NOMO-1 treated with DMSO at 0.1 percent for 48 hours (cell line): Measurements from ENCODE around the gene ZNF841.
"Not testable (repeated sequence)": the region's sequence is repeated elsewhere in the genome, so short reads cannot be mapped to it uniquely, and the experiment has no call there.

Source experiments
- DNase-seq: peaks from one replicate; lab custom pipeline; 2025; ENCODE audit not compliant: unreplicated experiment; lab: John Stamatoyannopoulos, UW

ZNF841 gene

DNA sequence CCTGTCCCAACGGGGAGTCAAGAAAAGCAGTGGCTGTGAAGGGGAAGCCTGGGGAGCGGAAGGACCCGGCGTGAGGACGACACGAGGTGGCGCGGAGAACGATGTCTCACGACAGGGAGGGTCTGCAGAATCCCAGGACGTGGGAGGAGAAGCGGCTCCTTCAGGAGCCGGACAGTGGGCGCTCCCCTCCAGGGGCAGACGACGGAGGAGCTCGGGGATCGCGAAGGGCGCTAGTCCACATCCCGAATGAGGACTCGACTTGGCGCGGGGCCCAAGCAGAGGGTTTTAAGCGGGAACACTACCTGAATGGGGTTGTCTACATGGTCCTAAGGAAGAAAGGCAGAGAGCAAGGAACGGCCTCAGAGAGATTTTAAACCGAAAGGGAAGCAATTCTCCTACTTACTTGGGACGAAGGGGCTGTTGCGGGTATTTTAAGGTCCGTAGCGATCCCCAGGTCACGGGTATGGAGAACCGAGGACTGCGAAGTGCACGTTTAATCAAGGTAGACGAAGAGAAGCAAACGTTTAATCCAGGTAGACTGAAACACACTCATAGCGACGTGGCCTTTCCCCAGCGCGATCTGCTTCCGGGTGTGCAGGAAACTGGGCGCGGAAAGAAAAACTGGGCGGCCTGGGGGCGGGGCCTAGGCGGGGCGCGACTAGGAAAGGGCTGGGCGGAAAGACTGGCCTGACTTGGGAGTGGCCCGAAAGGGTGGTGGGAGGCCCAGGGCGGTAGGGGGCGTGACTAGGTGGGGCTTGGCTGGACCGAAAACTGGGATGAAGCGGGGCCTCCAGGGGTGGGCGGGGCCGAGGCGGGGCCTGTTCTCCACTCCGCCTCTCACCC, at the start of gene ZNF841:
TSS of gene ZNF841 (minus strand) at position 594 of the 843 bp plus-strand sequence. CDS start 10,964 bp downstream, outside the sequence.
- peak; percentile 59 for DNase-seq

GRCh38 chr19:52142001-52142595, 46.5 kb upstream of the ZNF841 start:
- DNase-seq: no peak

- DNase-seq: no peak
Measured at GRCh38 chr19:52141203-52141602, 45.6 kb upstream of the ZNF841 start.

DNA sequence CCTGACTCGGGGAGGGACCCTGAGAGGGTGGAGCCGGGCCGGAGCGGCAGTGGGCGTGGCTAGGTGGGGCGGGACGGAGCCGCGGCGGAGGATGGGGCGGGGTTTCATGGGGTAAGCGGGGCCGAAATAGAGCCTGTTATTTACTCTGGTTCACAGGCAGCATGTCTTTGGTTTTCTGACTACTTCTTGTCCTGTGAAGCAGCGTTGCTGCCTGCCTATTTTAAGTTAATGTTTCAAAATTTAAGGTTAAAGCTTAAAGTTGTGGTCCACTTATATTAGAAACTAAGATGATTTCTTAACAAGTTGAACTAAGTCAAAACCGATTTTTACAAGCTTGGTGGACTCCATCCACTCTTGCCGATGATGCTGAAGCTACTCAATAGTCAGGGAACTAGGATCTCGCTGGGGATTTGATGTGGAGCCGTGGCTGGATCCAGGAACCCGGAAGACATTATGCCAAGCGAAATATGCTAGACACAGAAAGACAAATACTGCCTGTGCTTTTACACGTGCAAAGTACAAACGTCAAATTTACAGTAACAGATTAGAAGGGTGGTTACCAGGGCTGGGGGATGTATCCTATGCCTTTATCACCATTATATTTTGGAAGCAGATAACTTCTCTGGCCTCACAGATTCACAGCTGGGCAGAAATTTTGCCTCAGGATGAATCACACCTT, 44.6 kb upstream of the ZNF841 start:
- no peak for DNase-seq

GRCh38 chr19:52139252-52140031, 43.9 kb upstream of the ZNF841 start, which contains the start of gene ZNF616:
TSS of gene ZNF616 (minus strand) at chr19:52139938. CDS start at chr19:52130512, 9,426 bp downstream.
- DNase-seq: peak; percentile 93

- no peak for DNase-seq
Measured at GRCh38 chr19:52138983-52139251, 43.4 kb upstream of the ZNF841 start.

DNA sequence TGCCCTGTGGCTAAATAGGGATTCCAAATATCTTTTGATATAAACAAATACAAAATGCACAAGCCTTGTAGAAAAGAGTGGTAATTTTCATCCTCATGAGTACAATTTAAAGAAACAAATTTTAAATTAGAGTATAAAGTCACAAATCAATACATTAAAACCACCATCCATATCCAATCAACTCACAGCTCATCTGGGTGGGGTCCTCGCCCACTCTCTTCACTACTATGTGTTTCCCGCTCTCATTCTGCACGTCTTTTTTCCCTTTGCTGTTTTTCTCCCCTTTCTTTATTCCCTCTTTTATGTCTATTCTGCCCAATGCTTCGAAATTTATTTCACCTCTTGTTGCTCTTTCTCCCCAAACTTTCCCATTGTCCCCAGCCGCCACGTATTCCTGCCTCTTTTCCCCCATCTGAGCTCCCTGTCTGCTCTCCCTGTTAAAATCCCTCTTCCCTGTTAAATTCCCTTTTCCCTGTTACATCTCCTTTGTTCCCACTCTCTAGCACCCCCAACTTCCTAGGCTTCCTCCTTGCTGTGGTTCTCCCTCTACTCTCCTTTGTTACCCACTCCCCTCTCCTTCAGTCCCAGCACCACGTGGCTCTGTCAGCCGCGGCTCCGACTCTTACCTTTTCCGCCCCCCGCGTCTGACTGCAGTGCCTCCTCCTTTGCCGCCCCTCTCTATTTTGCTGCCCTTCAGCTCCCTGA, 42.9 kb upstream of the ZNF841 start:
- DNase-seq: peak; percentile 33

DNA sequence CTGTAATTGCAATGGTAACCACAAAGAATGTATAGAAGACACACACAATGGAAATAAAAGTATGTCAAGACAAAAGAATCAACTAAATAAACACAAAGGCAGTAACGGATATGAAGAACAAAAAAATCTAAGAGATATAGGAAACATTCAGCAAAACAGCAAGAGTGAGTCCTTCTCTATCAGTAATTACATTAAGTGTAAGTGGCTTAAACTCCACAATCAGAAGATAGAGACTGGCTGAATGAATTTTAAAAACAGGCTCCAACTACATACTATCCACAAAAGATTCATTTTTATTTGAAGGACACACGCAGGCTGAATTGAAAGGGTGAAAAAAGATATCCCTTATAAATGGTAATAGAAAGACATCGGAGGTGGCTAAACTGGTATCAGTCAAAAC, 24.7 kb upstream of the ZNF841 start:
- no peak for DNase-seq

GRCh38 chr19:52115526-52116053, 20.0 kb upstream of the ZNF841 start:
- DNase-seq: no peak

DNA sequence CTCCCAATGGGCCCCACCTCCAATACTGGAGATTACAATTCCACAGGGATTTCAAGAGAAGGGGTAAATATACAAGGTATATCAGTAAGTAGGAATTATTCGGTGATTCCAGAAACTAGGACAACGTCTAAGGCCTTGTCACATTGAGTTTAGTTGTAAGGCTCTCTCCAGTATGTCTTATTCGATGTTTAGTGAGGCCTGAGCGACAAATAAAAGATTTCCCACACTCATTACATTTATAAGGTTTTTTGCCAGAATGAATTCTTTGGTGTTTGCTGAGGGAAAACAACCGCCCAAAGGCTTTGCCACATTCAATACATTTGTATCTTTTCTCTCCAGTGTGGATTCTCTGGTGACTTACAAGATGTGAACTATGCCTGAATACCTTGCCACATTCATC, 19.1 kb upstream of the ZNF841 start:
- no peak for DNase-seq

- no peak for DNase-seq
Measured at GRCh38 chr19:52112624-52113023, 17.1 kb upstream of the ZNF841 start.

GRCh38 chr19:52110780-52111179, 15.2 kb upstream of the ZNF841 start:
- DNase-seq: no peak

DNA sequence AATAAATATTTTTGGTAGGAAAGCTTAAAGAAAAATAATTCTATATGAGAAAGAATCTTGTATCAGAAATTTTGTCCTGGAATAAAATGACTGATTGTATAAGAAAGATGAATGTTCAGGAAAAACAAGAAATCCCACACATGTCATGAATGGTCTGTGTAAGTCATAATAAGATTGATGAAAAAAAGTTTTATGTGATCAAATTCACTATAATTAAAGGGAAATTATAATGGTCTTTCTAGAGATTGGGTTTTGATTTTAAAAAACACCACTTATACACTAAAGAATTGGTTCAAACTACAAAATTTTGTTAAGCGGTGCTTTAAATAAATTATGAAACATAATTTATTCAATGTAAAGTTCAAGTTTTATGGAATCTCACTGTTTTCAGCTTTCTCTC, 7.2 kb upstream of the ZNF841 start:
- DNase-seq: no peak

- peak; percentile 2 for DNase-seq
Measured at GRCh38 chr19:52101866-52102562, 6.4 kb upstream of the ZNF841 start.

GRCh38 chr19:52099497-52100138, 4.1 kb upstream of the ZNF841 start:
- no peak for DNase-seq

GRCh38 chr19:52096416-52096815, 851 bp upstream of the ZNF841 start:
- not testable (repeated sequence) for DNase-seq

GRCh38 chr19:52094526-52095130, 937 bp downstream of the ZNF841 start:
- no peak for DNase-seq

DNA sequence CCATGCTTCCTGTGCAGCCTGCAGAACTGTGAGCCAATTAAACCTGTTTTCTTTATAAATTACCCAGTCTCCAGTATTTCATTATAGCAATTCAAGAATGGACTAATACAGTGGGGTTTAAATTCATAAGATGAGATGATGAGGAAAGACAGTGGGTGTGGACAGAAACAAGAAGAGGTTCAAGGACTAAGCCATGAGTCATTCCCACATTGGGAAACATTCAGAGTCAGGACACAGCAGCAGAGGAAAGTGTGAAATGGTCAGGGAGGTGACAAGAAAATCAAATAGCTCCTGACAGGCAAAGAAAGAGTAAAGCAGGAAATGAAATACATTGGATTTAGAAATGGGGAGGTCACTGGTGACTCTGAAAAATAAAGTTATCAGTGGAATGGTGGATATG, 9.1 kb downstream of the ZNF841 start:
- DNase-seq: no peak

DNA sequence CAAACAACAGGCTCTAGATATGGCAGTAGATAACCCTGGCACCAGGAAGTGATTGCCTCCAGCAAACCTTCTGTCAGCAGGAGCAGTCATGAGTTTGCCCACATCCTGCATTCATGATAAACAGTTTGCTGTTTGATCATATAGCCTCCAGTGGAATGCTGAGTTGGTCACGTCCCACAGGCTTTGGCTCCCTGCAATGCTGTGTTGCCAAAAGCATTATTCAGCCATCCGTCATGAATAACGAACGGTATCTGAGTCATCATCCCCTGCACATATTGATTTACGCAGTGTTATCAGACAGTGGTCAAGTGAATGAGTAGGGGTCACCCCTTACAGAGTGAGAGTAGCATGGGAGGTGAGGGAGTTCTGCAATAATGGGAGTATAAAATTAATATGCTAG, 25.1 kb downstream of the ZNF841 start:
- DNase-seq: no peak
